NCI-H146 (cell line): ENCODE measurements around the gene ARHGAP22.

Experiments
- DNase-seq: peaks from one replicate; lab custom pipeline; 2025; lab: John Stamatoyannopoulos, UW

Gene ARHGAP22

DNA sequence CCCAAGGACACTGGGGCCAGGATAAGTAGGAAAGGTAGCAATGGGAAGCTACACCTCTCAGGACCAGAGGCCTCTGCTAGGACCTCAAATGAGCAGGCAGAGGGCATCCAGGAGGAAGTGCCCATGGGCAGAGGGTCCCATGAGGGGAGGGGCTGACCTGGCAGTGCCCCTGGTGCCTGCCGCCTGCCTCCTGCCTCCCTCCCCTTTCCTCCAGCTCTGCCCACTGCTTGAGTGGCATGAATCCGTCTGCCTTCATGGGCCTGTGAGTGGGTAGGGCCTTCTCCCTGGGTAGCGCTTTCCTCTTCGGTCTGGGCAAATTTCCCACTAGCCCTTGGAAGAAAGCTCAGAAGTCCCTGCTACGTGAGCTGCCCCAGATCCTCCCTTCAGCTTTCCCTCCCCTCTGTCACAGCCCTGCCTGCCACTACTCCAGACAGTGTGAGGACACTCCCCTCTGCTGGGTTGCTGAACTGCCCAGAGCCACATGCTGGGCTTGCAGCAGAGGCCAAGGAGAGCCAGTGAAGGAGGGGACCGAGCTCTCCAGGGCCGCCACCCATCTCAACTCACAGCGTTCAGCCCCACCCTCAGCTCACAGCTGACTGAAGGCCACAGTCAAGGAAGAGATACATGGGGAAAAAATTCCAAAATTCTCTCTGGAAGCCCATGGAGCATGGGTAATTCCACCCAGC lies 141.4 kb downstream of the ARHGAP22 start:
- DNase-seq = peak; percentile 11

DNA sequence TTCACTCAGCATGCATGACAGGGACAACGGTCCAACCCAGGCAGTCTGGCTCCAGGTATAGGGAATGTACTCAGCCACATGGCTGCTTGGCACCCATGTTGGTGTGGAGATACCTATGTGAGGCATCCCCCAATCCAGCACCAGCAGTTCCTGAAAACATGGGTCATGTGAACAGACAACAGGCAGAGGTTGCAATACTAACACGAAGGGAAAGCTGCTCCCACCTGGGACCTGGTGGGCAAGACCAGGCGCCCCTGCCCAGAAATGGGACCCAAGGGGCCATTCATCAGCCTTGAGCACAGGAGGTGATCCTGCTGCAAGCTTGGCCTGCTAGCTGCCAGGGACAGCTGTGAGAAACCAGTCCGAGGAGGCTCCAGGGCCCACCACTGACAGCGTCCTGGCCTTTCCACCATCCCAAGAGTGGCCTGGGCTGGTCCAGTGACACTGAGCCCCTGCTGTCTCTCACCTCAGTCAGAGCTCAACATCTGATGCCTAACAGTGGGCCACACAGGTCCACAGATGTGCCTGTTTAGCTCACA lies 142.3 kb downstream of the ARHGAP22 start:
- DNase-seq = no peak

DNA sequence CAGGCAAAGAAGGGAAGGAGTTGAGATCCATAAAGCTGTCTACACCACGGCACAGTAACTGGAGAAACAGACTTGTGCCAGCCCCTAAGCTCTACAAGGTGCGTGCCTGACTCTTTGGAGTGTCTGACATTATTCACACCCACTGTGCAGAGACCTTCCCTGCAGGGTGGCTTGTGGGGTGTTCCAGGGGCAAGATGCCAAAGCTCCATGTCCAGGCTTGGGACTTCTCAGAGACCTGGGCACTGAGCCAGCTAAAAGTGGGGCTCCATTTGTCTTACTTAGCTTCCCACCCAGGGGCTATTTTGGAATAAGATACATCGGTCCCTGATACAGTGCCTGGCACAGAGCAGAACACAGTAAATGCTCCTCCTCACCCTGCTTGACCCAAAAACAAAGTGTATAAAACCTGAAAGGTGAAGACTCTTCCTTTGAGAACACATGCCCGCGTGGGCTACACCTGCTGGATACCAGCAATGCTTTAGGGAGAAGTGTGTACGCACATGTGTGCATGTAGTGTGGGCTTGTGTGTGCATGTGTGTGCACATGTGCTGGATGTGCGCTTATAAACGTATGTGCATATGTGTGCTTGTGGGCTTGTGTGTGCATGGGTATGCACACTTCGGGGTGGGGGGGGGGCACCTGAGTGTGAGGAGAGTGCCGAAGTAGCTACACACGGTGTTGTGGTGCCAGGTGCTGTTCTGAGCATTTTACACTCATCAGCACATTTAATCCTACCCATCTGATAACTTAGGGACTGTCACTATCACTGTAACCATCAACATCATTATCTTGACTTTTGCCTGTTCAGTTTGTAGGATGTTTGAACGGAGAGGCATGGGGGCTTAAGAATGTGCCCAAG lies 143.0 kb downstream of the ARHGAP22 start:
- no peak for DNase-seq

DNA sequence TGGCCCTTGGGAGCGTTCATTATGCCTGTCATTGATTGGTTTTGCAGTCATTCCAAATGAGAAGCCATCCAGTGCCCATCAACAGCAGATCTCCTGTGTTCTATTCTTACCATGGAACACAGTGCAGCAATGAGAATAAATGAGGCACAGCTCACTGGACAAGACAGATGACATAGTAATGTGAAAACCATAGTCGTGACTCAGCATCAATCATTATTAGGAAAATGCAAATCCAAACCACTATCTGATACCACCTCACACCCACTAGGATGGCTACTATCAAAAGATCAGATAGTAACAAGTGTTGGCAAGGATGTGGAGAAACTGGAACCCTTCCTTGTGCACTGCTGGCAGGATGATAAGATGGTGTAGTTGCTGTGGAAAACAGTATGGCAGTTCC lies 144.7 kb downstream of the ARHGAP22 start:
- DNase-seq = no peak

DNA sequence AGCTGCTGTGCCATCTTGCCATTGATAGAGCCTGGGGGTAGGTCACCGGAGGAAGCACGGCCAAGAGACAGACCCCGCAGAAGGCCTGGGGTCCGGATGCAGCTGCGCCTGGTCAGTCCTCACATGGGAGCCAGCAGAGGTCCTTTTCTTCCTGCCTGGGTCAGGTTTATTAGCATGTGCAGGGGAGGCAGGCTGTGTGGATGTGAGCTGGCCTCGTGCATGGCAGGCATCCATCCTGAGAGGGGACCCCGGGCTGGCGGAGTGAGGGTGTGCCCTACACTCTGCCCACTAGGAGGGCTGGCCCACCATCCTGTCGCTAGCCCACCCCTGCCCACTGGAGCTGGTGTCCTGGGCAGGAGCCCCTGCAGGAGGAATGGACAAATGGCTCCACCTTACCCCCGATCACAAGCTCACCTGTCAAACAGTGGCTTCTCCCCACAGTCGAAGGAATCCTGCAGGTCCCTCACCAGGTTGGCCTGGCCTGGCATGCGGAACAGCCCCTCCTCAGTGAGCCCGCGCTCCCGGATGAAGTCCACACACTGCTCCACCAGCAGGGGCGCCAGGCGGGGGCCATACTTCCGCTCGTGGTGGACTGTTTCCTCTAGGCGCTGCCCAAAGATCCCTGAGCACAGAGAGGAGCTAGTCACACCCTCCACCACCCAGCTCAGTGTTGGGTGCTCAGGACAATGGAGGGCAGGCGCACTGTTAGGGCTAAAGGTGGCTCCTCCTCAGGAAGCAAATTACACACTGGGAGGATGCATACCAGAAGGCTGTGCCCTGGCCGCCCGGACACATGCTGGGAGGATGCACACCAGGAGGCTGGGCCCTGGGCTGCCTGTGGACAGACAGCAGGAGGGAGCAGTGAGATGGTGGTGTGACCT lies 145.4 kb downstream of the ARHGAP22 start:
- DNase-seq = peak; percentile 66

DNA sequence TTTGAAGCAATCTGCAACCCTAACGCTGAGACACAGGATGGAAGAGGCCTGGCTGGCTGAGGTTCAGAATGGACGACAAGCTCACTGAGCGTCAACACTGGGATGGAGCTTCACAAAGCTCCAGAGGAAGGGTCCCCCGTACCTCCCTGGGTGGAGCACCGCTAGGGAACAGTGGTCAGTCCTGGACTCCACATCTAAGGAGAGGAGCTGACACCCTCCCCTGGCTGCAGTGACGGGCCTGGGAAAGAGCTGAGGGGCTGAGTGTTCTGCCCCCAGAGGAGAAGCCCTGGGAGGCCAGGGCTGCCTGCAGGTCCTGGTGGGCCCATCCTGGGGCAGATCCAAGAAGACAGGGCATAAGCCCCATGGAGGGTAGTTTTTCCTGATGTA lies 146.2 kb downstream of the ARHGAP22 start:
- no peak for DNase-seq

DNA sequence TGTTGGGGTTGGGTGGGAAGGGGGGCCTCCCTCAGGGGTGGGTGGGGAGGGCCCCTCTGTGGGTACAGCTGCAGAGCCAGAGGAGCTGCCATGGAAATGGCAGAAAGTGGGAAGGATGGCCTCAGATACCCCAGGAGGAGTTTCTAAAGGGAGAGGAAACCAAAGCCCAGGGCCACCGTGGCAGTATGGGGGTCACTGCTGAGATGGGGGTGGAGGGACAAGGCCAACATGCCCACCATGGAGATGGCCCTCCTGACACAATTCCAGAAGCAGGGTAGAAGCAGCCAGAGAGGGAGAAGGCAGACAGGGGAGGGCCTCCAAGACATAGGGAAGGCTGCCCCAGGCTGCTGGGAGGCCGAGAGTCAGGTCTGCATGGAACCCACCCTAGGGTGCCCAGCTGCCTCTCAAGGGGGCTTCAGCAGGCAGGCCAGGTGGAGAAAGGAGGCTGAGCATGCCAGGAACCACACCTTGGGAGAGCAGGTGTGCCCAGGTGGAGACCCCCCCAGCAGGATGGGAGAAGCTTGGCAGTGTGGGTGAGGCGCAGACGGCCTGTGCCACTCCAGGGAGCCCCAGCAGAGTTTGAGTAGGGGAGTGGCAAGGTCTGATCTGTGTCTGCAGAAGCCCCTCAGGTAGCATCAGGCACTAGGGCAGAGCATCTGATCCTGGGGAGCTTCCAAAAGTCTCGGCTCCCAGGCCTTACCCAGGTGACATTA lies 146.8 kb downstream of the ARHGAP22 start:
- DNase-seq = no peak

DNA sequence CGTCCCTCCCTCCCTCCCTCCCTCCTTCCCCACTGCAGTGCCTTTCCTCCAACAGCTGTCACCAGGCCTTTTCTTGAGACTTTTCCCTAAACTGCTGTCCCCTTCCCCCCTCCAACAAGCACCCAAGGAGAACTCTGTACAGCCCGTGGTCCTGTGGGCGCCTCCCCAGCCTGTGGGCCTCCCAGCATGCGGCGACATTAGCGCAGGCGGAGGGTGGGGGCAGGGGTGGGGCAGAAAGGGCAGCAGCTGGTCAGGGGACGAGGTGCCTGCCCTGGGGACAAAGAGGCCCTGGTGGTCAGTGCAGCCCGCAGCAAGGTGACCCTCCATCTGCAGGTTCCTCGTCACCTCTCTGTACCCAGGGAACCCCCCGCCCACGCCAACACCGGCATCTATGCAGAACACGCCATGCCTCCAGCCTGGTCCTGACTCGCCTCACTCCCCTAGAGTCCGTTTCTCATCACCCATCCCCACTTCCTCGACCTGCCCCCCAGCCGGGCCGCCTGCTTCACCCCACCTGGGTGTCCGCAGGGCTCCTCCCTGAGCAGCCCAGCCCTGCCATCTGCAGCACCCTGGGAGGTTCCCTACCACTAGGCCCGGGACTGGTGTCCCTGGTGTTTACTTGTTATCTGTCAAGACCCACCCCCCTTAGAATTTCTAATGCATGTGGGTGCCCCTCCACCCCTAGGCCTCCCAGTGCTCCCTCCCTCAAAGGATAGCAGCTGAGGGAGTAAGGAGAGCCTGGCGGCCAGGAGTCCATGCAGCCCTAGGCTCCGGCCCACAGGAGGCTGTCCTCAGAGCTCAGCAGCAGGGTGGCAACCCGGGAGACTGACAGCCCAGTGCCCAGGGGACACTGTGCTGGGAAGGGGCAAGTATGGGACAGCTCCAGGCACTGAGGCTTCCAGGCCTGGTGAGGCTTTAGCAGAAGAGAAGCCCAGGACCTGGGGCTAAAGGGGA lies 147.8 kb downstream of the ARHGAP22 start:
- DNase-seq = no peak

DNA sequence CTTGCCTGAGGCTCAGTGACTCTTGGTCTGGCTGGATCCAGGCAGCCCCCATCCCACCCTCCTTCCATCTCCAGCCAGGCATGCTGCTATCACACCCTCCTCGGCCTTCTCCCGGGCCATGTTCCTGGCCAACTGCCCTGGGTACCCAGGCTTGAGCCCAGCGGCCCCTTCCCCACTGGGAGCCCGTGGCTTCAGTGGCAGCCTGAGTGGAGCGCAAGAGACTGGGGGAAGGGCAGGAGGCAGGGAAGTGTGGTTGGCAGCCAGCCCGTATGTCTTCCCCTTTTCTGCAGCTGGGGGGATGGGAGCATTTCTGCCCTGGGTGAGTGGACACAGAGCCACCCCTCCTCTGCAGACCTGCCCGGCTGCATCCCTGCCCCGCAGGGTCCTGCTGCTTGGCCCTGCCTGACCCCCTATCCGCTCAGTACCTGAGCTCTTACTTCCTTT lies 148.5 kb downstream of the ARHGAP22 start:
- no peak for DNase-seq

DNA sequence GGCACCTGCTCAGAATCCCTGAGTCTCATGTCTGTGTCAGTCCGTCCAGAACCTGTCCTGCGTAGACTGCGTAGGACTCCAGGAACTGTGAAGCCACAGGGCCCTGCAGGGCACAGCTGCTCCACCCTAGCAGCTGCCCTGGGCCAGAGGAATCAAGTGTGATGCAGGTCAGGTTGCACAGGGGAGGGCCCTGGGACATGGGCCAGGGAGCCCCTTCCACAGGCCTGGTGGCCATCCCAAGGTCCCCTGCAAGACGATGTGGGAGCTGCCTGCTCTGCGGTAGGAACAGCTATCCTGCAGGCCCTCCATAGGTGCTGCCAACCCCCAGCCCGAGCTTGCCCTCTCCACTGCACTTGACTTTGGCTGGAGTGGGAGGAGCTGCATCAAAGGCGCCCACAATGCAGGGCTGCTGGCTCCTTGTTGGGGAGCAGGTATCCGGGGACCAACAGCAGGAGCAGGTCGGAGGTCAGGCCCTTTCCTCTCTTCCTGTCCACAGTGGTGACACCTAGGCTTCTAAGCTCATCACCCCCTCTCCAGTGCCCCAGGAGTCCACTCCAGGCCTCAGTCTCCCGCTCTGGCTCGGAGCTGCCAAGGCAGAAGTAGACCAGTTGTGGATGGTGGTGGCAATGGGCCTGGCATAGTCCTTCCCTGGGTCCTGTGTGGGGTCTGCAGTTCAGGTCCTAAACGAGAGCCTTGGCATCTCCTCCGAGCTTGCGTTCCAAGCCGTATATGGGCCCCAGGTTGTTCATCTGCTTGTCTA lies 149.3 kb downstream of the ARHGAP22 start:
- no peak for DNase-seq

DNA sequence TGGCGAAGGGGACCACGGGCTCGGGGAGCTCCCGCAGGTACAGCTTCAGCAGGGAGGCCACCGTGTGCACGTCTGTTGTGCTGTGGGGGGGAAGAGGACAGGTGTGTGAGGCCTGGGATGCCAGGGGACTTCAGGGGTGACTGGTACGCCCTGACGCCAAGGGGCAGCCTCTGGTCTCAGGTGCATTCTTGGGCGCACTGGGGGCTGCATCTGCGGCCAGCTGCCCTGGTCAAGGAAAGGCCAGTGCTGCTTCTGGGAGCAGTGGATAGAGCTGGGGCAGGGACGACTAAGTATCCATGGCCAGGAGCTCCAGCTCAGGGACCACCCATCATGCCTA lies 149.8 kb downstream of the ARHGAP22 start:
- no peak for DNase-seq

DNA sequence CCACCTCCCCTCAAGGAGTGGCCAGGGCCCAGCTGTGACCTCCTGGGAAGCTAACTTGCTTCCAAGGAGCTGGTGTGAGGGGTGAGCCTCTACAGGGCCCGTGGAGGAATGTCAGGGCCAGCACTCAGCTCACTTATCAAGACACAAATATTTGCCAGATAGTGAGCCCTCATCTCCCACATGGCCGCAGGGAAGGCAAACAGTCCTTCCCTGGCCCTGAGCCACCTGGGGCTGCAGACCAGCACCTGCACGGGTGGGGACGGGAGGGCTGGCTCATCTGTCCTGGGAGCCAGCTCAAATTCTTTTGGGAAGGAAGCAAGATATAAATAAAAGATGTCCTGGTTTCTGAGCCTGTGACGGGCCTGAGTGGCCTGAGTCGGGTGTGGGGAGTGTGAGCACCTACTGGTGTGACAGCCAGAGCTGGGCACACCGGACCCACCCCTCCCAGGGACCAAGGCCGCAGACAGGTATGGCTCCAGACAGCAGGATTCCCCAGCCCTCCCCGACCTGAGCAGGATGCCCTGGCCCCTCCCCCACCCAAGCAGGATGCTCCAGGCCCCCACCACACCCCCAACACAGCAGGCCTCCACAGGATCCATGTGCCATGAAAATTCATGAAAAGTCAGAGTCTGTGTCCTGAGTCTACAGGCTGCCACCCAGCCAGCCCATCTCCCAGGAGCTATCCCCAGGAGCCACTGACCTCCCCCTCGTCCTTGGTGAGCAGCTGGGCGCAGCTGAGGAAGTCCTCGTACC lies 150.4 kb downstream of the ARHGAP22 start:
- peak; percentile 20 for DNase-seq

DNA sequence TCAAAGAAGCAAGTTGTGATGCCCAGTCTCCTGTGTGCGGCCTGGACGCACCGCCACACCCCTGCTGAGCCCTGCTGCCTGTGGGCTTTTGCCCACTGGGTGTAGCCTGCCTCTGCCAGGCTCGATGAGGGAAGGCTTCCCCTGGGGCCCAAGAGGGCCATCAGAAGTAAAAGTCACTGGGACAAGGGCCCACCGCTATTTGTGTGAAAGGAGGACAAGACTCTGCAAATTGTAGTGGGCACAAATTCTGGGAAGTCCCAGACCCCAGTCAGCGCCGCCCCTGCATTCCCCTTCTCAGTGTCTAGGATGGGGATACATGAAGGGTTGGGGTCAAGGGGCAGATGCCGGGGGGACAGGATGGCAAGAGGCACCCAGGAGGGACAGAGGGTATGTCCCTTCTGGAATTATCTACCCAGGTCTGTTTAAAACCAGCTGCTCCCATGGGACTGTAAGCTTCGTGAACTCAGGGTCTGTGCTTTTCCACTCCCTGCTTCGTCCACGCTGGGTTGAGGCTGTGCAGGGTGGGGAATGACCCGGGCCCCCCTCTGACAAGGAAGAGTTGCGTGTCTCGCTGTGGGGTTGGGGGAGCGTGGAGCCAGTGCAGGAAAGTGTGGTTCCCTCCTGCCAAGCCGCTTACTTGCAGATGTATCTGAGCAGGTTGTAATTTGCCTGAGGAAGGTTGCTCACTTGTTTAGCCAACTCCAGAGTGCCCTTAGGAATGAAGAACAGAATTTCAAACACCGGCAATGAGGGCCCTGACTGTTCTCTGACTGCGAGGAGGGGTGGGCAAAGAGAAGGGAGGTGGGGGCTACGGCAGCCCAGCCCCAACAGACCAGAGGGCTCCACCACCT lies 151.2 kb downstream of the ARHGAP22 start:
- no peak for DNase-seq

DNA sequence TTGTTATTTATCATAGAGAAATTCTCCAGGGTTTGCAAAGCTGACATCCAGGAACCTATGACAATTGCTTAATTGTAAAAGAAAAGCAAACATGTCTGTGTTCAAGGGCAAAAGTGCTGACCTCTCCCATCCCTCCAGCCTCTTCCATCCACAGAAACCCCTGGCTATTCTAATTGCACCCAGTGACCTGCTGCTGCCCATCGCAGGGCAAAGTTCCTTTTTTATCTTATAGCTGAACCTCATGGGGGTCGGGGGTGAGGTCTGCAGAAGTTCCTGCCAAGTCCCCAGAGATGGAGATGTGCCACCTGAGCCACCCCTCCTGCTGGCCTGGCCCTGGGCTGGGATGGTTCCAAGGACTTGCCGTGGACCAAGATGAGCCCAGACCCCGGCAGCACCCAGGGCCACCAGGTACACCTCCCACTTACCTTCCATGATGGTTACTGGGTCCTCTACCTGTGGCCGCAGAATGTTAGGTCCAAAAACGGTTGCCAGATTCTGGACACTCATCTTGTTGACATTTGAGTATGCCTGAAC lies 151.9 kb downstream of the ARHGAP22 start:
- no peak for DNase-seq

DNA sequence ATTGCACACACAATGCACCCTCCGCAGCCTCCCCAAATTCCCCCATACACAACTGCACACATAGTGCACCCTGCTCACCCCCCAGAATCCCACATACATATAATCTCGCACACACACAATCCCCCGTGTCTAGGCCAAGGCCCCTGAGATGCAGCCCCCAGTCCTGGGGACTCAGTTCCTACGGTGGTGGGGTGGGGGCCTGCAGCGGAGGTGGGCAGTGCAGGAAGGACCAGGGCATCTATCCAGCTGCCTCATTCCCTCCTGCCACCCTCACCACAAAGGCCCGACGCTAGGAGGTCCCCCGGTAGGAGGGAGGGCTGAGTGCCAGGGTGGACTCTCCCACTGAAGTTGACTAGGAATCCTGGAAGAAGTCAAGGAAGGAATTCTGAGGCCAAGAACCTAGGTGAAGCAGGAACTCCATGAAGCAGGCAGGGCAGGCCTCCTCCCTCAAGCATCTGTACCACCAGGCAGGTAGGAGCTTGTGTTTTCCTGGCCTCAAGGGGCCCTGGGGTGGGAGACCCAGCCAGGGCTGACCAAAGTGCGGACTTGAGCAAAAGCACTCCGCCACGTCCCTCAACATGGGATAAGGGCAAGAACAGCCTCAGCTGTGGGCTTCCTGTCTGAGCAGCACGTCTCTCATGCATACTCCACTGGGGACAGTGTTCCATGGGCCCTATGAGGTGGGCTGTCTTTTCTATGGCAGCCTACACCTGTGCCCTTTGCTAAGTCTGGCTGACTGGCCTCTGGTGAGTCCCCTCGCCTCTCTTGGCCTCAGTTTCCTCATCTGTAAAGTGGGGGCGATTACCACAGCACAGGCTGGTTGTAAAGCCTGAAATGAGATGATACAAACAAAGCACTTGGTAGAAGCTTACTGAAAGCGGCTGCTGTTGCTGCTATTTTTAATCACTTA lies 152.6 kb downstream of the ARHGAP22 start:
- DNase-seq = no peak

DNA sequence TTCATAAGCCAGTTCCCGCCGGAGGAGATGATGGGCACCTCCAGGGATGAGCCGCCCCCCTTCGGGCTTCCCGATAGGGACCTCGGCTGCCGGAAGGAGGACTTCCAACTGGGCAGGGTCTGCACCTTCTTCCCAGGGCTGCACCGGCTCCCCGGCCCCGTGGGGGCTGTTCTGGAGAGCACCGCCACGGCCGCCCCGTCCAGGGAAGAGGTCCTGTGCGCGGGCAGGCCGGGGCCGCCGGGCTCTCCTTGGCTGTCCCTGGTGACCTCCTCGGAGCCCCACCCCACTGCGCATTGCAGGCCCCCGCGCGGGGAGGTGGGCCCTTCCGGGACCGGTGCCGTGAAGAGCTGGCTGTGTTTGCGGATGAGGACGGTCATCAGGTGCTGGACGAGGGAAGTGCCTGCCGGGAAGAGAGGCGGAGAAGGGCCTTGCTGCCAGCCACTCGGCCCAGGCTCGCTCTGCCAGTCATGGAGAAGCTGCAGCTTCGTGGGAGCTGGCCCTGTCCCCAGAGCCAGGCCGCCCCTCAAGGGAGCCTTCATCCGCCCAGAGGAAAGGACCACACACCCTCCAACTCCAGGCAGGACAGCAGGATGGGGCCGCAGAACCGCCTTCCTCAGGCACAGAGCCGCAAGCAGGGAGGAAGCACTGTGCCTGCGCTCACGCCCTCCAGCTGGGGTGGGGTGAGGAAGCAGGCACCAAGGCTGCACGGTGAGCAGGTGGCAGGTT lies 154.0 kb downstream of the ARHGAP22 start:
- DNase-seq = no peak
